Measurements from ENCODE around the gene LDHD. TPM values are rescaled to one million over a fixed set of nuclear protein-coding genes. Genes with fewer than 3 reads are reported as not detected.

LDHD gene
- total RNA-seq, 3 donors from 2014 or later: 52.6 to 132 (median 67.2) TPM

DNA sequence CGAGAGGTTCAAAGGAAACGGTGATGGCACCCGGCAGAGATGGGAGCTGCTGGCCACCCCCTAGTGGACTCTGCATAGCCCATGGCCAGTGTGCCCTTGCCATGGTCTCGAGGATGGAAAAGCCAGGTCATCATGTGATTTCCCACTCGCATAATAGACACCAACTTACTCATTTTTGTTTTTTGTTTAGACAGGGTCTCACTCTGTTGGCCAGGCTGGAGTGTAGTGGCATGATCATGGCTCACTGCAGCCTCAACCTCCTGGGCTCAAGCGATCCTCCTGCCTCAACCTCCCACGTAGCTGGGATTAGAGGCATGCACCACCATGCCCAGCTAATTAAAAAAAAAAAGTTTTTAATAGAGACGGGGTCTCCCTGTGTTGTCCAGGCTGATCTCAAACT, 27.6 kb downstream of the LDHD start:
- TF ChIP-seq, protein P1, sequence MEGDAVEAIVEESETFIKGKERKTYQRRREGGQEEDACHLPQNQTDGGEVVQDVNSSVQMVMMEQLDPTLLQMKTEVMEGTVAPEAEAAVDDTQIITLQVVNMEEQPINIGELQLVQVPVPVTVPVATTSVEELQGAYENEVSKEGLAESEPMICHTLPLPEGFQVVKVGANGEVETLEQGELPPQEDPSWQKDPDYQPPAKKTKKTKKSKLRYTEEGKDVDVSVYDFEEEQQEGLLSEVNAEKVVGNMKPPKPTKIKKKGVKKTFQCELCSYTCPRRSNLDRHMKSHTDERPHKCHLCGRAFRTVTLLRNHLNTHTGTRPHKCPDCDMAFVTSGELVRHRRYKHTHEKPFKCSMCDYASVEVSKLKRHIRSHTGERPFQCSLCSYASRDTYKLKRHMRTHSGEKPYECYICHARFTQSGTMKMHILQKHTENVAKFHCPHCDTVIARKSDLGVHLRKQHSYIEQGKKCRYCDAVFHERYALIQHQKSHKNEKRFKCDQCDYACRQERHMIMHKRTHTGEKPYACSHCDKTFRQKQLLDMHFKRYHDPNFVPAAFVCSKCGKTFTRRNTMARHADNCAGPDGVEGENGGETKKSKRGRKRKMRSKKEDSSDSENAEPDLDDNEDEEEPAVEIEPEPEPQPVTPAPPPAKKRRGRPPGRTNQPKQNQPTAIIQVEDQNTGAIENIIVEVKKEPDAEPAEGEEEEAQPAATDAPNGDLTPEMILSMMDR (IDR thresholded peaks at IDR 0.05): no peak
- Histone ChIP-seq H3K4me3 (no peak overlapping the region), H3K9me3 (no peaks in the 10 kb centered on the region), H3K4me1 (ENCODE audit: low read depth) (peaks cover 17% of the 10 kb centered on the region), H3K36me3 (ENCODE audit: low read depth) (no peaks in the 10 kb centered on the region)
- DNase-seq (peak in 1 of 3 donors; percentile 11), ATAC-seq (no peak)
- intact Hi-C loops (cut with DNase I, micrococcal nuclease): no loop called here

DNA sequence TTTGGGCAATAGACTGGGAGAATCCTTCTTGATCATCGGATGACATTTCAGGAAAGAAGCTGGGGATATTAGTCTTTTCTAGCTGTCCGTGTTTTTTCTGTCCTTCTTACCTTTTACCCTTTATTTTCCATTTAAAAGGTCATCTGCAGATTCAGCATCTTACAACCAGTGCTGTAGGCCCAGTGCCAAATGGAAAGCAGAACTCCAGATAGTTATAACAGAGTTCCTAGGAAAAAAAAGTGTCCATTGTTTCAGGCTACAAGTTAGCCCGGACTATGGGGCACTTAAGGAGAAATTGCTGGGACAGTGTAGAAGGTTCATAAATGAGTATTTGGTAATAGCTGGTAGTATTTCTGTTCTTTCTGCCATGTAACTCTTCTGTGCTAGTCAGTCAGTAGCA, 28.4 kb downstream of the LDHD start:
- no peaks in the 10 kb centered on the region for H3K9me3 ChIP-seq
- peaks cover 16% of the 10 kb centered on the region for H3K4me1 ChIP-seq (ENCODE audit: low read depth)
- intact Hi-C loops (cut with DNase I, micrococcal nuclease): no loop called here

DNA sequence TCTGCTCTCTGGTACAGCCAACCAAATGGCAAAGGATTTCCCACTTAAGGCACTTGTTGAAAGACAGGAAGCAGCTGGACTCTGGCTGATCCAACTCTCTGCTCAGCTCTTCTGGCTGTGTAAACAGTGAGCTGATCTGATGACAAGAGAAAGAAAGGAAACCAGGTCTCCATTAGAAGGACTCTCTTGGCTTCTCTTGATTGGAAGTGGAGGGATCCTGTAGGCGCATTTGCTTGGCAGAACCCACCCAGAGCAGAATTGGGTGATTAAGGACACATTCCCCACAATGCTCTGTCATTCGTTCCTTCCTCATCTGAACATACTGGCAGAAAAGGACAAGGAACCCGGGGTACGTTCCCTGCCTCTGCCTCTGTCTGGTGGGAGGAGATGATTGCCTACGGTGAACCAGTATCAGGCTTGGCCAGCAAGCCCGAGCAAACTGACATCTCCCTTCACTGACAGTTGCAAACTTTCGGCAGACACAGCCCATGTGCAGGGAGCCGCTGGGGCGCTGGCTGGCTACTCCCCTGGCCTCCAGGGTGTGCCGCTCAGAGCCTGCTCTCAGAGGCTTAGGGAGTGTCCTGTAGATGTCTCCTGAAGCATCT, 29.1 kb downstream of the LDHD start:
- TF ChIP-seq, protein P1 (IDR thresholded peaks at IDR 0.05): no peak
- intact Hi-C loops (cut with DNase I, micrococcal nuclease): no loop called here
- no peak overlapping the region for H3K4me3 ChIP-seq
- ATAC-seq: peak; percentile 86
- no peaks in the 10 kb centered on the region for H3K36me3 ChIP-seq (ENCODE audit: low read depth)
- peaks cover 11% of the 10 kb centered on the region for H3K4me1 ChIP-seq (ENCODE audit: low read depth)
- DNase-seq: peak in 2 of 3 donors; percentile 59 to 74
- no peaks in the 10 kb centered on the region for H3K9me3 ChIP-seq

More for the DNA sequence above, 28.4 kb downstream of the LDHD start:
- TF ChIP-seq, protein P1 (IDR thresholded peaks at IDR 0.05): no peak
- ATAC-seq (no peak), DNase-seq (no peak)
- Histone ChIP-seq H3K36me3 (ENCODE audit: low read depth) (no peaks in the 10 kb centered on the region), H3K4me3 (no peak overlapping the region)

DNA sequence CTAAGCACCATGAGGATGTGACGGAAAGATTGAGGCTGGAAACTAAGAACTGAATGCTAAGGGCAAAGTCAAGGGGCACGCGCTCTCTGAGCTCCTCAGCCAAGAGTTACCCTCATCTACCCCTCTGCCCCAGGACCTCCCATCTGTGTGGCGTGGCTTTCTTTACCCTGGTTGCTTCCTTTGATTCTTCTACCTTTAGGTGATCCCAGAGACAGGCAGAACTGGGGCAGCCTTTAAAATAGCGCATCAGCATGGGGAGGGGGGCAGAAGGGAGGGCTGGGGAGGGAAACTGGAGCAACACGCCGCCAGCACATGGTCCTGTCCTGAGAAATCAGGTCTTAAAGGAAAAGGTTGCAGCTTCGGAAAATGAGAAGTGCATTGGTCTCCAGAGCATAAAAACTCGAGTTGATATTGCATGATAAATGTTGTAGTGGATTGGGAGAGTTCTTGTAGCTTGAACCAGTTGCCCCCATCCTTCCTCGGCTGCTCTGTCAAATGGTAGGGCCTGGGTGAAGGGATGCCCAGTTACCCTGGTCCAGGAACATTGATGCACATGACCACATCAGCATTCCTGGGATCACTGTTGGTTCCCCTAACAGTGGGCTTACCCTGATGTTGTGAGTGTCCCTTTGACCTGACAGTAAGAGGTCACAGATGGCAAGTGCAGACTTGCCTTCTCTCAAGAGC, 29.7 kb downstream of the LDHD start:
- Histone ChIP-seq H3K9me3 (no peaks in the 10 kb centered on the region), H3K36me3 (ENCODE audit: low read depth) (no peaks in the 10 kb centered on the region), H3K4me3 (no peak overlapping the region), H3K4me1 (ENCODE audit: low read depth) (peaks cover 11% of the 10 kb centered on the region)
- intact Hi-C loops (cut with DNase I, micrococcal nuclease): no loop called here
- TF ChIP-seq, protein P1 (IDR thresholded peaks at IDR 0.05): no peak
- DNase-seq: peak in 1 of 3 donors; percentile 25
- ATAC-seq: no peak

DNA sequence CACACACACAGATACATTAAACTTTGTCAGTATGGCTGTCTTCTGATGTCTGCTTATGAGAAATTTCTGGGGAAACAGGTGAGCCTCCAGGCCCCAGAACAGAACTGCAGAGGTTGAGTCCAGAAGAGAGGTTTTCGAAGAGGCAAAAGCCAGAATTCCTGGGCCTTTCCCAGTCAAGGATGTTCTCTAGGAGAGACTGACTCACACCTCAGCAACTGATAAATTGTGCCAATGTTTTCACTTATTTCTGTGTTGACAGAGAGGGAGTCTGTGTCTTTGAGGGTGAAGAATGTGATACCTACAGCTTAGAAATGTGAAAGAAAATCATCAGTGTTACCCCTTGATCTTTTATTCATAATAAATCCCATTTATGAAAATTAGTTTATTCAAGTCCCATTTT, 30.3 kb downstream of the LDHD start:
- H3K4me1 ChIP-seq (ENCODE audit: low read depth): peaks cover 8% of the 10 kb centered on the region
- H3K36me3 ChIP-seq (ENCODE audit: low read depth): no peaks in the 10 kb centered on the region
- H3K4me3 ChIP-seq: no peak overlapping the region
- ATAC-seq (no peak), DNase-seq (no peak)
- intact Hi-C loops (cut with DNase I, micrococcal nuclease): no loop called here
- H3K9me3 ChIP-seq: no peaks in the 10 kb centered on the region
- TF ChIP-seq, protein P1 (IDR thresholded peaks at IDR 0.05): no peak

Measured in mucosa of descending colon (tissue), 3 donors.